Parathyroid adenoma (tissue), 2 donors: ENCODE measurements around the gene BAHCC1.

Experiments
- H2AFZ ChIP-seq: fragments of 300-600 bp; sonication (generic); one replicate; pipeline ENCODE4 v1.7.0; 2017; ENCODE audit warnings: antibody characterized with exemption, mild to moderate bottlenecking
- H3K27ac ChIP-seq: fragments of 300-600 bp; sonication (generic); one replicate; pipeline ENCODE4 v1.7.0; 2017
- H3K27me3 ChIP-seq: fragments of 300-600 bp; sonication (generic); one replicate; pipeline ENCODE4 v1.7.0; 2017; ENCODE audit warnings: low read length; ENCODE audit not compliant: control insufficient read depth, insufficient read depth
- H3K36me3 ChIP-seq: fragments of 300-600 bp; sonication (generic); one replicate; pipeline ENCODE4 v1.7.0; 2017; ENCODE audit warnings: low read length; ENCODE audit not compliant: control insufficient read depth, insufficient read depth
- H3K4me1 ChIP-seq: fragments of 300-600 bp; sonication (generic); one replicate; pipeline ENCODE4 v1.7.0; 2017; ENCODE audit warnings: control low read depth
- H3K4me2 ChIP-seq: fragments of 300-600 bp; sonication (generic); one replicate; pipeline ENCODE4 v1.7.0; 2017; ENCODE audit warnings: low read length
- H3K4me3 ChIP-seq: fragments of 300-600 bp; sonication (generic); one replicate; pipeline ENCODE4 v1.7.0; 2017; ENCODE audit warnings: low read depth, low read length
- H3K79me2 ChIP-seq: fragments of 300-600 bp; sonication (generic); one replicate; pipeline ENCODE4 v1.7.0; 2017; ENCODE audit warnings: control low read depth
- H3K9ac ChIP-seq: fragments of 300-600 bp; sonication (generic); one replicate; pipeline ENCODE4 v1.7.0; 2017; ENCODE audit warnings: mild to moderate bottlenecking
- H3K9me3 ChIP-seq: fragments of 300-600 bp; sonication (generic); one replicate; pipeline ENCODE4 v1.7.0; 2017; ENCODE audit warnings: low read length; ENCODE audit not compliant: control insufficient read depth
- TF ChIP-seq, protein P1 (sequence below): fragments of 300-600 bp; sonication (generic); IDR thresholded peaks from one replicate; pipeline ENCODE4 v1.7.0; 2017; ENCODE audit warnings: antibody characterized with exemption, mild to moderate bottlenecking
- donor health status: primary hyperparathyroidism.

Gene BAHCC1

DNA sequence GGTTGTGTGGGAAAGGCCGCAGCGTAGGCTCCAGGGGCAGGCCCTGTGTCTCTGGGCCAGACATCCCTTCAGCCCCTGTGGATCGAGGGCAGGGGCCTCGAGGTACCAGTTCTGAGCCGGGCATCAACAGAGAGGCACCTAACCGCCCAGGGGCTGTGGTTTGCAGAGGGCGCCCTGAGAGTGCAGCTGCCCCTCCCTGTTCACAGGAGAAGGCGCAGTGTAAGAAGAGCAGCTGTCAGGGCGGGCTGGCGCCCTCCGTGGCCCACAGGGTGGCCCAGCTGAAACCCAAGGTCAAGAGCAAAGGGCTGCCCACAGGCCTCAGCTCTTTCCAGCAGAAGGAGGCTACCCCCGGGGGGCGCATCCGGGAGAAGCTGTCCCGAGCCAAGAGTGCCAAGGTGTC, 60.8 kb downstream of the BAHCC1 start:
- Histone ChIP-seq H3K9me3 (no peaks in the 10 kb centered on the region), H3K4me1 (no peaks in the 10 kb centered on the region), H3K9ac (no peak overlapping the region), H2AFZ (no peak overlapping the region), H3K79me2 (no peaks in the 10 kb centered on the region), H3K27ac (no peak overlapping the region), H3K4me2 (no peak overlapping the region), H3K4me3 (no peak overlapping the region), H3K36me3 (no peaks in the 10 kb centered on the region), H3K27me3 (no peaks in the 10 kb centered on the region)
- TF ChIP-seq, protein P1, sequence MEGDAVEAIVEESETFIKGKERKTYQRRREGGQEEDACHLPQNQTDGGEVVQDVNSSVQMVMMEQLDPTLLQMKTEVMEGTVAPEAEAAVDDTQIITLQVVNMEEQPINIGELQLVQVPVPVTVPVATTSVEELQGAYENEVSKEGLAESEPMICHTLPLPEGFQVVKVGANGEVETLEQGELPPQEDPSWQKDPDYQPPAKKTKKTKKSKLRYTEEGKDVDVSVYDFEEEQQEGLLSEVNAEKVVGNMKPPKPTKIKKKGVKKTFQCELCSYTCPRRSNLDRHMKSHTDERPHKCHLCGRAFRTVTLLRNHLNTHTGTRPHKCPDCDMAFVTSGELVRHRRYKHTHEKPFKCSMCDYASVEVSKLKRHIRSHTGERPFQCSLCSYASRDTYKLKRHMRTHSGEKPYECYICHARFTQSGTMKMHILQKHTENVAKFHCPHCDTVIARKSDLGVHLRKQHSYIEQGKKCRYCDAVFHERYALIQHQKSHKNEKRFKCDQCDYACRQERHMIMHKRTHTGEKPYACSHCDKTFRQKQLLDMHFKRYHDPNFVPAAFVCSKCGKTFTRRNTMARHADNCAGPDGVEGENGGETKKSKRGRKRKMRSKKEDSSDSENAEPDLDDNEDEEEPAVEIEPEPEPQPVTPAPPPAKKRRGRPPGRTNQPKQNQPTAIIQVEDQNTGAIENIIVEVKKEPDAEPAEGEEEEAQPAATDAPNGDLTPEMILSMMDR = no peak

DNA sequence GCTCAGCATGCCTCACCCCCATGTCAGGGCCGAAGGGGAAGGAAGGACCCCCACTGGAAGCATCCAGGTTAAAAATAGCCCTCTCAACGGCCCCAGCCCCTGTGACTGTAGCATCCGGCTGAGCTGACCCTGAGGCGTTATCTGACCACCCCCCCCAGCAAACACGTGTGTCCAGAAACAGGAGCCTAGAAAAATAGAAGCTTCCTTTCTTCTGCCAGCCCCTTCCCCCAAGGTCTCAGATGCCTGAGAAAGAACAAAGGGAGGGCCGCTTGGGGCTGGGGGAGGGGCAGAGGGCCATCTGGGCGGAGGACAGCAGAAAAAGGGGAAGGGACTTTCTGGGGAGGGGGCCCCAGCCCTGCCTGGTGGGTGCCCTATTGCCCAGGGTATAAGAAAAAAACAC, 61.5 kb downstream of the BAHCC1 start:
- no peaks in the 10 kb centered on the region for H3K9me3 ChIP-seq
- no peak overlapping the region for H3K4me2 ChIP-seq
- H3K9ac ChIP-seq = no peak overlapping the region
- no peak overlapping the region for H2AFZ ChIP-seq
- H3K36me3 ChIP-seq = no peaks in the 10 kb centered on the region
- H3K4me1 ChIP-seq = no peaks in the 10 kb centered on the region
- H3K79me2 ChIP-seq = no peaks in the 10 kb centered on the region
- no peak overlapping the region for H3K4me3 ChIP-seq
- TF ChIP-seq, protein P1 = no peak
- H3K27me3 ChIP-seq = no peaks in the 10 kb centered on the region
- no peak overlapping the region for H3K27ac ChIP-seq

DNA sequence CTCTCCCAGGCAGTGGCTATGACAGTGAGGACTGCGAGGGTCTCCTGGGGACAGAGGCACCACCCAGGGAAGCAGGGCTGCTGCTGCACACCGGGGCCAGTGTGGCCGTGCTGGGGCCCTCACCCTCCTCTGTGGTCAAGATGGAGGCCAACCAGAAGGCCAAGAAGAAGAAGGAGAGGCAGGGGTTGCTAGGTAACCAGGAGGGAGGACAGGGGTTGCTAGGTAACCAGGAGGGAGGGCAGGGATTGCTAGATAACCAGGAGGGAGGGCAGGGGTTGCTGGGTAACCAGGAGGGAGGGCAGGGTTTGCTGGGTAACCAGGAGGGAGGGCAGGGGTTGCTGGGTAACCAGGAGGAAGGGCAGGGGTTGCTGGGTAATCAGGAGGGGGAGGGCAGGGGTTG, 62.1 kb downstream of the BAHCC1 start:
- TF ChIP-seq, protein P1 = no peak
- H3K79me2 ChIP-seq = no peaks in the 10 kb centered on the region
- H3K36me3 ChIP-seq = no peaks in the 10 kb centered on the region
- H3K4me1 ChIP-seq = no peaks in the 10 kb centered on the region
- H3K4me2 ChIP-seq = no peak overlapping the region
- H3K9ac ChIP-seq = no peak overlapping the region
- H3K9me3 ChIP-seq = no peaks in the 10 kb centered on the region
- no peak overlapping the region for H2AFZ ChIP-seq
- H3K27me3 ChIP-seq = no peaks in the 10 kb centered on the region
- no peak overlapping the region for H3K27ac ChIP-seq
- no peak overlapping the region for H3K4me3 ChIP-seq

DNA sequence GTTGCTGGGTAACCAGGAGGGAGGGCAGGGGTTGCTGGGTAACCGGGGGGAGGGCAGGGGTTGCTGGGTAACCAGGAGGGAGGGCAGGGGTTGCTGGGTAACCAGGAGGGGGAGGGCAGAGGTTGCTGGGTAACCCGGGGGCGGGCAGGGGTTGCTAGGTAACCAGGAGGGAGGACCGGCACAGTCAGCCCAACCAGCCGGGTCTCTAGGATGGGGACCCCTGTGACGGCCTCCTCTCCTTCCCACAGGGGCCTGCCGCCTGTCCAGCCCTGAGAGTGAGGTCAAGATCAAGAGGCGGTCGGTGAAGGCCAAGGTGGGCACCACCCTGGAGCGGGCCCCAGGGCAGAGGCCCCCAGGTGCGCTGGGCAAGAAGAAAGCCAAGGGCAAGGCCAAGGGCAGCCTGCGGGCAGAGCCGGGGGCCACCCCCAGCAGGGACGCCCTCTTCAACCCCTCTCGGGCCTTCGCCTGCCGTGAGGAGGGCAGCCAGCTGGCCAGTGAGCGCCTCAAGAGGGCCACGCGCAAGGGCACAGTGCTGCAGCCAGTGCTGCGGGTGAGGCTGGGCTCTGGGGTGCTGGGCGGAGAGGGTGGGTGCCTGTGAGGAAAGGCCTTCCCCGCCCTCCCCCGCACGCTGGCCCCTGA, 62.8 kb downstream of the BAHCC1 start:
- no peaks in the 10 kb centered on the region for H3K4me1 ChIP-seq
- H3K4me2 ChIP-seq = no peak overlapping the region

DNA sequence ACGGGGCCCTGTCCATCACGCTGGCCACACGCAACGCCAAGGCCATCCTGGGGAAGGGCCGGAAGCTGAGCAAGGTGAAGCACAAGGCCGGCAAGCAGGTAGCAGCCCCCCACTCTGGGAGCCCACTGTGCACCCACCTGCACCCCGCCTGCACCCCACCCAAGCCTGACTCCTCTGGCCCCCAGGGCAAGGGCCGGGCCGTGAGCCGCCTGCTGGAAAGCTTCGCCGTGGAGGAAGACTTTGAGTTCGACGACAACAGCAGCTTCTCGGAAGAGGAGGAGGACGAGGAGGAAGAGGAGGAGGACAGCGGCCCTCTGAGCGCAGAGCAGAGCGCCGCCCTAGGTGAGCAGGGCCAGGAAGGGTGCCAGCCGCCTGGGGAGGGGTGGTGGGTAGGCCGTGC, 63.4 kb downstream of the BAHCC1 start:
- Histone ChIP-seq H2AFZ (no peak overlapping the region), H3K4me2 (no peak overlapping the region), H3K79me2 (no peaks in the 10 kb centered on the region), H3K27ac (no peak overlapping the region), H3K4me1 (no peaks in the 10 kb centered on the region), H3K9ac (no peak overlapping the region), H3K9me3 (no peaks in the 10 kb centered on the region), H3K36me3 (no peaks in the 10 kb centered on the region), H3K4me3 (no peak overlapping the region), H3K27me3 (no peaks in the 10 kb centered on the region)
- TF ChIP-seq, protein P1 = no peak

More for the DNA sequence above, 62.8 kb downstream of the BAHCC1 start:
- Histone ChIP-seq H3K27me3 (no peaks in the 10 kb centered on the region), H3K27ac (no peak overlapping the region), H3K36me3 (no peaks in the 10 kb centered on the region), H3K79me2 (no peaks in the 10 kb centered on the region), H2AFZ (no peak overlapping the region), H3K9me3 (no peaks in the 10 kb centered on the region), H3K4me3 (no peak overlapping the region), H3K9ac (no peak overlapping the region)
- TF ChIP-seq, protein P1 = no peak
